ENCODE results near the gene S100A2. TPM values are rescaled to one million over a fixed set of nuclear protein-coding genes. Genes with fewer than 3 reads are reported as not detected.

The S100A2 gene
- total and polyA plus RNA-seq, 2 of the 13 experiments (the other 11 are each of a cell fraction or from before 2014, with no cell fraction given) = 1.2 TPM

GRCh38 chr1:153568367-153569099 is 2.9 kb upstream of the S100A2 start (continued):
- TF ChIP-seq, protein P1, sequence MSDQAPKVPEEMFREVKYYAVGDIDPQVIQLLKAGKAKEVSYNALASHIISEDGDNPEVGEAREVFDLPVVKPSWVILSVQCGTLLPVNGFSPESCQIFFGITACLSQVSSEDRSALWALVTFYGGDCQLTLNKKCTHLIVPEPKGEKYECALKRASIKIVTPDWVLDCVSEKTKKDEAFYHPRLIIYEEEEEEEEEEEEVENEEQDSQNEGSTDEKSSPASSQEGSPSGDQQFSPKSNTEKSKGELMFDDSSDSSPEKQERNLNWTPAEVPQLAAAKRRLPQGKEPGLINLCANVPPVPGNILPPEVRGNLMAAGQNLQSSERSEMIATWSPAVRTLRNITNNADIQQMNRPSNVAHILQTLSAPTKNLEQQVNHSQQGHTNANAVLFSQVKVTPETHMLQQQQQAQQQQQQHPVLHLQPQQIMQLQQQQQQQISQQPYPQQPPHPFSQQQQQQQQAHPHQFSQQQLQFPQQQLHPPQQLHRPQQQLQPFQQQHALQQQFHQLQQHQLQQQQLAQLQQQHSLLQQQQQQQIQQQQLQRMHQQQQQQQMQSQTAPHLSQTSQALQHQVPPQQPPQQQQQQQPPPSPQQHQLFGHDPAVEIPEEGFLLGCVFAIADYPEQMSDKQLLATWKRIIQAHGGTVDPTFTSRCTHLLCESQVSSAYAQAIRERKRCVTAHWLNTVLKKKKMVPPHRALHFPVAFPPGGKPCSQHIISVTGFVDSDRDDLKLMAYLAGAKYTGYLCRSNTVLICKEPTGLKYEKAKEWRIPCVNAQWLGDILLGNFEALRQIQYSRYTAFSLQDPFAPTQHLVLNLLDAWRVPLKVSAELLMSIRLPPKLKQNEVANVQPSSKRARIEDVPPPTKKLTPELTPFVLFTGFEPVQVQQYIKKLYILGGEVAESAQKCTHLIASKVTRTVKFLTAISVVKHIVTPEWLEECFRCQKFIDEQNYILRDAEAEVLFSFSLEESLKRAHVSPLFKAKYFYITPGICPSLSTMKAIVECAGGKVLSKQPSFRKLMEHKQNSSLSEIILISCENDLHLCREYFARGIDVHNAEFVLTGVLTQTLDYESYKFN (CRISPR knock-in tag; conservative IDR thresholded peaks at IDR 0.05) = no peak
- TF ChIP-seq NR2F6 (IDR thresholded peaks at IDR 0.05) = no peak
- TF ChIP-seq NR2F6 (CRISPR knock-in tag; IDR thresholded peaks at IDR 0.05) = peak; percentile 53; the same call in 1 of the 2 replicates
- no peak for TF ChIP-seq ZNF567 (CRISPR knock-in tag; IDR thresholded peaks at IDR 0.05; ENCODE audit: borderline replicate concordance)
- TF ChIP-seq, protein P2, sequence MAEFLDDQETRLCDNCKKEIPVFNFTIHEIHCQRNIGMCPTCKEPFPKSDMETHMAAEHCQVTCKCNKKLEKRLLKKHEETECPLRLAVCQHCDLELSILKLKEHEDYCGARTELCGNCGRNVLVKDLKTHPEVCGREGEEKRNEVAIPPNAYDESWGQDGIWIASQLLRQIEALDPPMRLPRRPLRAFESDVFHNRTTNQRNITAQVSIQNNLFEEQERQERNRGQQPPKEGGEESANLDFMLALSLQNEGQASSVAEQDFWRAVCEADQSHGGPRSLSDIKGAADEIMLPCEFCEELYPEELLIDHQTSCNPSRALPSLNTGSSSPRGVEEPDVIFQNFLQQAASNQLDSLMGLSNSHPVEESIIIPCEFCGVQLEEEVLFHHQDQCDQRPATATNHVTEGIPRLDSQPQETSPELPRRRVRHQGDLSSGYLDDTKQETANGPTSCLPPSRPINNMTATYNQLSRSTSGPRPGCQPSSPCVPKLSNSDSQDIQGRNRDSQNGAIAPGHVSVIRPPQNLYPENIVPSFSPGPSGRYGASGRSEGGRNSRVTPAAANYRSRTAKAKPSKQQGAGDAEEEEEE (CRISPR knock-in tag; IDR thresholded peaks at IDR 0.05; ENCODE audit: borderline replicate concordance) = no peak
- TF ChIP-seq SUZ12 (IDR thresholded peaks at IDR 0.05; ENCODE audit: low read depth, low read length) = no peak
- TF ChIP-seq SIN3A (IDR thresholded peaks at IDR 0.05; ENCODE audit: borderline replicate concordance, low read depth, low read length) = no peak
- no peak for TF ChIP-seq ZNF597 (CRISPR knock-in tag; IDR thresholded peaks at IDR 0.05)
- no peak for TF ChIP-seq TERF1 (CRISPR knock-in tag; IDR thresholded peaks at IDR 0.05)
- TF ChIP-seq ZBTB20 (CRISPR knock-in tag; IDR thresholded peaks at IDR 0.05; ENCODE audit: borderline replicate concordance, low read depth) = no peak
- no peak for TF ChIP-seq POGK (CRISPR knock-in tag; conservative IDR thresholded peaks at IDR 0.05)
- TF ChIP-seq CC2D1A (CRISPR knock-in tag; IDR thresholded peaks at IDR 0.05) = no peak
- no peak for TF ChIP-seq TCF7 (IDR thresholded peaks at IDR 0.05; ENCODE audit: low read depth)
- TF ChIP-seq, protein P3, sequence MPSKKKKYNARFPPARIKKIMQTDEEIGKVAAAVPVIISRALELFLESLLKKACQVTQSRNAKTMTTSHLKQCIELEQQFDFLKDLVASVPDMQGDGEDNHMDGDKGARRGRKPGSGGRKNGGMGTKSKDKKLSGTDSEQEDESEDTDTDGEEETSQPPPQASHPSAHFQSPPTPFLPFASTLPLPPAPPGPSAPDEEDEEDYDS (CRISPR knock-in tag; IDR thresholded peaks at IDR 0.05) = no peak
- no peak for TF ChIP-seq ZNF878 (CRISPR knock-in tag; IDR thresholded peaks at IDR 0.05)

Data from HepG2 (cell line).